Right lobe of liver (tissue), 6 donors: ENCODE data around the gene ANLN. TPM values are rescaled to one million over a fixed set of nuclear protein-coding genes. Genes with fewer than 3 reads are reported as not detected.
"Not testable (repeated sequence)": the region's sequence is repeated elsewhere in the genome, so short reads cannot be mapped to it uniquely, and the experiment has no call there.

Experiments
- ATAC-seq, 4 donors: fragments of 200-7000 bp; cut with Tn5 transposase; one replicate each; pipeline ENCODE4 v1.9.1; 2020; ENCODE audit warnings: mild to moderate bottlenecking in 4 of 4, moderate library complexity in 4 of 4
- DNase-seq, 3 donors: peaks; one replicate each; pipeline ENCODE4 v3.0.0-alpha.2; 2020
- H3K27ac ChIP-seq, 3 donors: fragments of 200-600 bp; one replicate each; pipeline ENCODE4 v1.8.0; 2022
- H3K27me3 ChIP-seq, 2 donors: fragments of 200-600 bp; one replicate each; pipeline ENCODE4 v1.8.0; 2022
- H3K36me3 ChIP-seq, 4 donors: fragments of 200-600 bp; sonication (generic) in 1 of 4; one replicate each; pipeline versions ENCODE4 v1.5.1 to v1.8.0; 2017 to 2022; ENCODE audit warnings: control low read depth in 1 of 4
- H3K4me1 ChIP-seq, 4 donors: fragments of 200-600 bp; sonication (generic) in 1 of 4; one replicate each; pipeline versions ENCODE4 v1.5.1 to v1.8.0; 2017 to 2022; ENCODE audit warnings: control low read depth in 1 of 4
- H3K4me3 ChIP-seq, 3 donors: fragments of 200-600 bp; one replicate each; pipeline ENCODE4 v1.8.0; 2022
- H3K9me3 ChIP-seq, 4 donors: fragments of 200-600 bp; sonication (generic) in 1 of 4; one replicate each; pipeline versions ENCODE4 v1.5.1 to v1.8.0; 2017 to 2022; ENCODE audit warnings: control low read depth in 1 of 4
- POLR2A ChIP-seq: fragments of 450-650 bp; IDR thresholded peaks from one replicate; pipeline ENCODE4 v1.6.1; 2017; ENCODE audit warnings: antibody characterized with exemption, mild to moderate bottlenecking
- WGBS: methylation state at CpG from one replicate; pipeline ENCODE4 v1.1.6; 2018; ENCODE audit warnings: low coverage, low lambda C conversion rate; ENCODE audit not compliant: insufficient coverage; ENCODE audit errors: missing lambda C conversion rate; 5-methylcytosine and 5-hydroxymethylcytosine counted together
- intact Hi-C, 2 donors: fragments of 100-400 bp; cut with DNase I; formaldehyde crosslinking; loops; one replicate each; pipeline versions ENCODE4 v1.11.2 to v1.14.1; 2022
- total RNA-seq, 6 experiments: library from RNA; depleted of rRNA in 2 of 6; stranded (reverse); fragments of >200 nt in 2 of 6; fragmentation: NEBNext Ultra II Directional in 3 of 6; extraction: Animal tissue kit (Norgen Biotek cat#: 25700) in 3 of 6; gene quantifications; one replicate each; pipeline versions ENCODE4 v1.1.0 to v1.2.4, GENCODE V29; 2016 to 2023
- TF ChIP-seq, protein P1 (sequence below), 4 donors: fragments of 200-600 bp in 3 of 4; fragments of 450-650 bp in 1 of 4; IDR thresholded peaks; one replicate each; pipeline versions ENCODE4 v1.5.1 to v1.8.0; 2016 to 2022; ENCODE audit warnings: antibody characterized with exemption in 4 of 4, mild to moderate bottlenecking in 2 of 4
- donor health status: DM: no; HTN: yes; CAD: no.
- donor health status: DM: no; HTN: no; CAD: no.
- donor health status: DM: no; HTN: no; CAD: no.
- donor health status: DM: no; HTN: yes; CAD: no.
- donor health status: DM: no; HTN: yes; CAD: no.

The ANLN gene
- total RNA-seq, 6 experiments from 2014 or later, result 0.44 to 7.8 (median 2.2) TPM

DNA sequence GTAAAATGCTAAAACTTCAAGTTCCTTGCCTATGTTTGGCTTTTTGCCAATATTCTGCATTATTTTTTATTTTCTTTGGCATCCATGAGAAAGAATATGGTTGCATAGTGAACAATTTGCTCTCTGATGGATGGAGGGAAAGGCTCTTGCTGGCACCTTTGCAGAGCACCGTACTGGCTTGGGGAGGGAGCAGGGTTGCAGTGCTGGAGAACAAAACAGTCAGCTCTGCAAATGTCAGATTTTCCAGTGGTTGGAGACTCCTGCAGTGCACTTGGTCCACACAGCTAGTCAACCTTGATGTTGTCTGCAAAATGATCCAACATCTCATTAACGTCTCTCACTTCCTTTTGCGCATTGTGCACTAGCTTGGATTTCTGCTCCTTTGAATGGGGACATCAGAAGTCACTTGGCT, 100.8 kb downstream of the ANLN start:
- peaks cover 0 to 4% of the 10 kb centered on the region in 2 donors for H3K27me3 ChIP-seq
- ATAC-seq (no peak), DNase-seq (no peak)
- 79% methylated on average over 3 of the region's 3 CpGs for WGBS
- no peak overlapping the region for H3K27ac ChIP-seq
- no peaks in the 10 kb centered on the region for H3K9me3 ChIP-seq
- intact Hi-C loops, result no loop called here
- TF ChIP-seq POLR2A, result no peak
- TF ChIP-seq, protein P1, sequence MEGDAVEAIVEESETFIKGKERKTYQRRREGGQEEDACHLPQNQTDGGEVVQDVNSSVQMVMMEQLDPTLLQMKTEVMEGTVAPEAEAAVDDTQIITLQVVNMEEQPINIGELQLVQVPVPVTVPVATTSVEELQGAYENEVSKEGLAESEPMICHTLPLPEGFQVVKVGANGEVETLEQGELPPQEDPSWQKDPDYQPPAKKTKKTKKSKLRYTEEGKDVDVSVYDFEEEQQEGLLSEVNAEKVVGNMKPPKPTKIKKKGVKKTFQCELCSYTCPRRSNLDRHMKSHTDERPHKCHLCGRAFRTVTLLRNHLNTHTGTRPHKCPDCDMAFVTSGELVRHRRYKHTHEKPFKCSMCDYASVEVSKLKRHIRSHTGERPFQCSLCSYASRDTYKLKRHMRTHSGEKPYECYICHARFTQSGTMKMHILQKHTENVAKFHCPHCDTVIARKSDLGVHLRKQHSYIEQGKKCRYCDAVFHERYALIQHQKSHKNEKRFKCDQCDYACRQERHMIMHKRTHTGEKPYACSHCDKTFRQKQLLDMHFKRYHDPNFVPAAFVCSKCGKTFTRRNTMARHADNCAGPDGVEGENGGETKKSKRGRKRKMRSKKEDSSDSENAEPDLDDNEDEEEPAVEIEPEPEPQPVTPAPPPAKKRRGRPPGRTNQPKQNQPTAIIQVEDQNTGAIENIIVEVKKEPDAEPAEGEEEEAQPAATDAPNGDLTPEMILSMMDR (IDR thresholded peaks at IDR 0.05), result no peak
- no peaks in the 10 kb centered on the region for H3K36me3 ChIP-seq
- H3K4me1 ChIP-seq, result no peaks in the 10 kb centered on the region
- no peak overlapping the region for H3K4me3 ChIP-seq

DNA sequence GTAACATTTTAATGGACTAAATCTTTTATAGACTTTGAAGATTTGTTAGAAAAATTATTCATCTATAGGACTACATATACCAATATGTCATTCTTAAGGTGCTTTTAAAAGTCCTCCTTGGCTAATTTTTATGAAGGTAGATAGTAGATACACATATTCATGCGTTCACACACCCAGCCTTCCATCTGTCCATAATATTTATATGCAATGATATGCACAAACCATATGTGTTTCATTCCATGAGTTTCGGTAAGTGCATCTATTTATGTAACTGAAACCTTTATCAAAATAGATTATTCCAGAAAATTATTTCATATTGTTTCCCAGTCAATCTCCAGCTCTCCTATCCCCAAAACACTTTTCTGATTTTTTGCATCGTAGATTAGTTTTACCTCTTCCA, 101.7 kb downstream of the ANLN start:
- WGBS, result 69% methylated on average over 3 of the region's 3 CpGs
- intact Hi-C loops, result no loop called here
- TF ChIP-seq, protein P1 (IDR thresholded peaks at IDR 0.05), result no peak
- TF ChIP-seq POLR2A, result no peak

DNA sequence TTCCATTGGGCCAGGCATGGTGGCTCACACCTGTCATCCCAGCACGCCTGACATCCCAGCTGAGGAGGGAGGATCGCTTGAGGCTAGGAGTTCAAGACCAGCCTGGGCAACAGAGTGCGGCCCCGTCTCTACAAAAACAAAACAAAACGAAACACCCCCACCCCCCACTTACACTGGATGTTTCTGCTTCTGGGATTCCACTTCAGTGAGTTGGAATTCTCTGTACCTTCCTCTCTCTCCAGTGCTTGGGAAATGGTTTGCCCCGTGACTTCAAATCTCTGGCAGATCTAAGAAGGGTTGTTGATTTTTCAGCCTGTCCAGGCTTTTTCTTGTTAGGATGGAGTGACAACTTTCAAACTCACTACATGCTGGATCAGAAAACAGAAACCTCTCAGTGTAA, 106.9 kb downstream of the ANLN start:
- intact Hi-C loops, result no loop called here
- Histone ChIP-seq H3K27me3 (peaks cover 0 to 2% of the 10 kb centered on the region in 2 donors), H3K9me3 (no peaks in the 10 kb centered on the region), H3K4me1 (no peaks in the 10 kb centered on the region), H3K27ac (no peak overlapping the region), H3K36me3 (no peaks in the 10 kb centered on the region), H3K4me3 (no peak overlapping the region)
- no peak for TF ChIP-seq POLR2A
- TF ChIP-seq, protein P1 (IDR thresholded peaks at IDR 0.05), result no peak
- WGBS, result 85% methylated on average over 6 of the region's 6 CpGs
- DNase-seq (no peak), ATAC-seq (no peak)

More for the DNA sequence above, 101.7 kb downstream of the ANLN start:
- no peaks in the 10 kb centered on the region for H3K36me3 ChIP-seq
- no peak overlapping the region for H3K27ac ChIP-seq
- no peaks in the 10 kb centered on the region for H3K4me1 ChIP-seq
- H3K4me3 ChIP-seq, result no peak overlapping the region
- peaks cover 0 to 4% of the 10 kb centered on the region in 2 donors for H3K27me3 ChIP-seq
- no peak for DNase-seq
- H3K9me3 ChIP-seq, result no peaks in the 10 kb centered on the region
- ATAC-seq, result no peak

DNA sequence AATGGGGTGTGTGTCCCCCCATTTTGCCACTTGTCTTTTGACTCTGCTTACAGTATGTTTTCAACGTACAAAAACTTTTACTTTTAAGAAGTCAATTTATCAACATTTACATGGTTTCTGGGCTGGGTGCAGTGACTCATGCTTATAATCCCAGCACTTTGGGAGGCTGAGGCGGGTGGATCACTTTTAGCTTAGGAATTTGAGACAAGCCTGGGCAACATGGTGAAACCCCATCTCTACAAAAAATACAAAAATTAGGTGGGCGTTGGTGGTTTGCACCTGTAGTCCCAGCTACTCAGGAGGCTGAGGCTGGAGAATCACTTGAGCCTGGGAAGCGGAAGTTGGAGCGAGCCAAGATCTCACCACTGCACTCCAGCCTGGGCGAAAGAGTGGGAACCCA, 107.5 kb downstream of the ANLN start:
- ATAC-seq, DNase-seq, H3K4me1 ChIP-seq, H3K27ac ChIP-seq, H3K36me3 ChIP-seq, H3K4me3 ChIP-seq, intact Hi-C loops, H3K27me3 ChIP-seq, H3K9me3 ChIP-seq: not testable (repeated sequence)
- WGBS, result 88% methylated on average over 6 of the region's 6 CpGs

DNA sequence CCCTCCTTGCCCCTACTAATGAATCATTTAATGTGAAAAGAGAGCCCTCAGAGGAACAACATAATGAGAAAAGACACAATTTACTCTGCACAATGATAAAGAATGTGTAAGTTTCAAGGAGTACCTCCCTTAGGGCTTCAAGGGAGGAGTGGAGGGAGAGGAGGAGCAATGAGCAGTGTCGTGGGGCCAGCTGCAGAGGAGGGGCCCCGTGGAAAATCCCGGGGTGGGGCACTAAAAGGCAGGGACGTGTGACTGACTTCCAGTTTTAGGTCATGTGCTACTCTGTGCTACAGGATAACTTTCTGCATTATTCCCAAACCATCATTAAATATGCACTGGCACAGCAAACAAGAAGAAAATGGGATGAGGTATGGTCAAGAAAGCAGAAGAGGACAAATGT, 108.1 kb downstream of the ANLN start:
- TF ChIP-seq POLR2A, result no peak
- TF ChIP-seq, protein P1 (IDR thresholded peaks at IDR 0.05), result no peak
- 60% methylated on average over 4 of the region's 4 CpGs for WGBS
- Histone ChIP-seq H3K4me3 (no peak overlapping the region), H3K36me3 (no peaks in the 10 kb centered on the region), H3K27ac (no peak overlapping the region), H3K4me1 (no peaks in the 10 kb centered on the region), H3K27me3 (no peaks in the 10 kb centered on the region), H3K9me3 (no peaks in the 10 kb centered on the region)
- ATAC-seq (no peak), DNase-seq (no peak)
- intact Hi-C loops, result no loop called here

Other genes with a start within 250 kb of the ANLN start
- gene EEPD1, start 236.6 kb upstream of the ANLN start, total RNA-seq, result 10 to 100 TPM in 4 of 6 experiments, 1 to 10 TPM in 2; 5.9 to 18.6 (median 10.6) TPM